Activated naive CD4-positive, alpha-beta T cell treated with anti-CD3 and anti-CD28 coated beads for 36 hours (primary cell): ENCODE measurements around the gene KRTAP19-3. TPM values are rescaled to one million over a fixed set of nuclear protein-coding genes. Genes with fewer than 3 reads are reported as not detected.
"Not testable (repeated sequence)": the region's sequence is repeated elsewhere in the genome, so short reads cannot be mapped to it uniquely, and the experiment has no call there.

Source experiments
- CTCF ChIA-PET: fragments of 350-600 bp; sonication (Branson Sonifier 250); formaldehyde crosslinking; loops from one replicate; lab custom pipeline; 2021; ENCODE audit warnings: antibody characterized with exemption; lab: Charles Lee
- DNase-seq: peaks from one replicate; pipeline ENCODE4 v3.0.0-alpha.2; 2020
- H3K27ac Mint-ChIP-seq: one replicate; pipeline ENCODE4 v1.8.0; 2021; ENCODE audit warnings: mild to moderate bottlenecking, mixed read lengths
- H3K27me3 Mint-ChIP-seq: one replicate; pipeline ENCODE4 v1.8.0; 2021; ENCODE audit warnings: low read depth, mixed read lengths
- H3K36me3 Mint-ChIP-seq: one replicate; pipeline ENCODE4 v1.8.0; 2021; ENCODE audit warnings: low read depth, mixed read lengths
- H3K4me1 Mint-ChIP-seq: one replicate; pipeline ENCODE4 v1.8.0; 2021; ENCODE audit warnings: low read depth, mixed read lengths
- H3K4me3 Mint-ChIP-seq: one replicate; pipeline ENCODE4 v1.8.0; 2021; ENCODE audit warnings: mild to moderate bottlenecking, moderate library complexity, mixed read lengths
- H3K9me3 Mint-ChIP-seq: one replicate; pipeline ENCODE4 v1.8.0; 2021; ENCODE audit warnings: mixed read lengths
- intact Hi-C: fragments of 100-400 bp; cut with micrococcal nuclease; formaldehyde crosslinking; loops from one replicate; pipeline ENCODE4 v1.15.1; 2023
- total RNA-seq, 2 experiments: library from RNA; stranded (reverse); gene quantifications; one replicate each; pipeline ENCODE4 v1.2.3, GENCODE V29; 2021

KRTAP19-3 gene
- total RNA-seq: not detected

DNA sequence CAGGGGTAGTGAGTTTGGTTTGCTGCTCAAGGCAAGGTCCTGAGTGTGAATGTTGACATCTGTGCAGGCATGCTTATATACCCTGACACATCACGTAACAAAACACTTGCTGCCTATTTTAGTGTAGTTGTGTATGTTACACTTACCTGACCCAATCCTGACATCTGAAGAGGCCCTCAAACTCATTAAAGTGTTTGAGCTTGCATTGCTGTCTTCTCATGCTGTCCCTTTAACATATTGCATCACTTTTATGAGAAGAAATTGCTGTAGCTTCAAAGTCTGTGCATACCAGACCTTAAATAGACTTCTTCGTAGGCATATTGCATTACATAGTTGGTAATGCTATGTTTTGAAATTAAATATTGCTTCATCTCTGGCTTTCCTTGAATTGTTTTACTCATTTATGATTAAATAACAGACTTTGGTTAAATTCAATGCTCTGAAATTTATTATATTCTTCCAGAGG, at the start of gene KRTAP19-3:
Gene KRTAP19-3, minus strand, starts transcription at position 51 of the 466 bp plus-strand sequence. CDS start 56 bp downstream, outside the sequence.
- CTCF ChIA-PET: interaction anchor here (1.1 kb wide), 1 partner anchor 8 kb away, joined by 3 read pairs; no protein-coding TSS in a partner anchor
- Mint-ChIP-seq H3K9me3 (peaks cover 1% of the 10 kb centered on the region), H3K27ac (no peak within 1 kb of the TSS), H3K4me1 (no peaks in the 10 kb centered on the region), H3K36me3 (no peaks in the 10 kb centered on the region), H3K4me3 (no peak within 1 kb of the TSS), H3K27me3 (no peaks in the 10 kb centered on the region)
- no peak for DNase-seq
- intact Hi-C loops: no loop called here

DNA sequence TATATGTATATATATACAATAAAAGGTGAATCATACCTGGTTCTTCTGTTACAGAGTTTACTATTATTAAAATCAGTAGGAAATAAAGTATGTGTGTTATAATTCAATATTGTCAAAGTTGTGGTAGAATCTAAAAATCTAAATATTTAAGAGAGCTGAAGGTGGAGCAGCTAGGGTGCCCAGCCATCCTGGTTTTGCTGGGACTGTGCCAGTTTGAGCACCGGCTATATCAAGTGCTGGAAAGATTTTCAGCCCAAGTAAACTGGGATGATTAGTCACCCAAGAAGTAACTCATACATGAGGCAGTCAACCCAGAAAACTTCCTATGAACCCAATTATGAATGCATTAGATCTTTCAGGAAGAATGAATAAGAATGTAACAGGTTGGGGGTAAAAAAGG, 27.1 kb upstream of the KRTAP19-3 start:
- Mint-ChIP-seq H3K4me3 (no peak overlapping the region), H3K27ac (no peak overlapping the region), H3K9me3 (peaks cover 4% of the 10 kb centered on the region), H3K27me3 (peaks cover 1% of the 10 kb centered on the region), H3K4me1 (no peaks in the 10 kb centered on the region), H3K36me3 (no peaks in the 10 kb centered on the region)
- intact Hi-C loops: no loop called here
- CTCF ChIA-PET: no interaction called here
- DNase-seq: no peak

DNA sequence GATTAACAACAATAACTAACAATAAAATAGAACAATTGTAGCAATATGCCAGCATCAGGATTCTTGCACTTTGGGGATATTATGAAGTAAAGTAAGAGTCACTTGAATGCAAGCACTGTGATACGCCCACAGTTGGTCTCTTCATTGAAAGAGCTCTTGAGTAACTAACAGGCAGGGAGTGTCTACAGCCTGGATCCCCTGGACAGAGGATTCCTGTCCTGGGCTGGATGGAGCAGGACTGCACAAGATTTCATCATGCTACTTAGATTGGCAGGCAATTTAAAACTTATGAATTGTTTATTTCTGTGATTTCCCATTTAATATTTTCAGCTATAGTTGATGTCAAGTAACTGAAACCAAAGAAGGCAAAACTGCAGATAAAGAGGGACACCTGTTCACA, 23.9 kb upstream of the KRTAP19-3 start:
- Mint-ChIP-seq H3K4me1 (no peaks in the 10 kb centered on the region), H3K4me3 (no peak overlapping the region), H3K9me3 (no peaks in the 10 kb centered on the region), H3K36me3 (no peaks in the 10 kb centered on the region), H3K27ac (no peak overlapping the region), H3K27me3 (peaks cover 1% of the 10 kb centered on the region)
- no peak for DNase-seq
- intact Hi-C loops: no loop called here
- CTCF ChIA-PET: no interaction called here

DNA sequence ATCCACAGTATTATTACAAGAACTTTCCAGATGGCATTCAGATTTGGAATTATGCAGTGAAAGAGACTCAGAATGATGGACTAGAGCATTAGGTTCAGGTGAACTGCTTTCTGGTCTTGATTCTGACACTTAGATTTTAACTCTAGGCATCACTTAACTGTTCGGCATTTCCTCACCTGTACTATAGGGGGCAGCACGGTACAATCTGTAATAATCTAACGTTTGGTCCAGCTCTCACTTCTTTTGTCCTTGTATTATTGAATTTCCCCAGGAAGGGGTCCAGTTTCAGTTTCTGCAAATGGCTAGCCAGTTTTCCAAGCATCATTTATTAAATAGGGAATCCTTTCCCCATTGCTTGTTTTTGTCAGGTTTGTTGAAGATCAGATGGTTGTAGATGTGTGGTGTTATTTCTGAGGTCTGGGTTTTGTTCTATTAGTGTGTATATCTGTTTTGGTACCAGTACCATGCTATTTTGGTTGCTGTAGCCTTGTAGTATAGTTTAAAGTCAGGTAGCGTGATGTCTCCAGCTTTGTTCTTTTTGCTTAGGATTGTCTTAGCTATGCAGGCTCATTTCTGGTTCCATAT, 13.9 kb upstream of the KRTAP19-3 start:
- intact Hi-C loops: loop anchor here (1.0 to 5.0 kb wide), 3 partner anchors 227 to 581 kb away; no protein-coding TSS in a partner anchor
- not testable (repeated sequence) for H3K27me3 Mint-ChIP-seq, H3K4me3 Mint-ChIP-seq, H3K36me3 Mint-ChIP-seq, H3K4me1 Mint-ChIP-seq, H3K27ac Mint-ChIP-seq, H3K9me3 Mint-ChIP-seq
- DNase-seq: peak; percentile 11
- CTCF ChIA-PET: interaction anchor here (0.6 to 1.4 kb wide), 3 partner anchors 9 to 1273 kb away, joined by 3 to 4 read pairs (median 3); partner anchors contain the start of gene KRTAP19-4

DNA sequence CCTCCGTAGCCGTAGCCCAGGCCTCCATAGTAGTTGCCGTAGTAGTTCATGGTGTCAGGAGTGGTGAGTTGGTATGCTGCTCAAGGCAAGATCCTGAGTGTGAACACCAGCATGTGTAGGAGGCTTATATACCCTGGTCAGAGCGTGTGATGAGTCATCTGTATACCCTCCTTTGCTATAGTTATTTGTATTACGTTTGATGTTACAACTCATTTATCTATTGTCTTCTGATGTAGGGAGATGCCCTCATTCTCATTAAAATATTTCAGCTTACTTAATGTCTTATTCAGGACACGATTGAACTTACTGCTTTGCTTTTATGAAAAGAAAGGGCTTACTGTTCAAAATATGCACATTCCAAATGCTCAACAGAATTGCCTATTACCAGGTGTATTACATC, 10.2 kb upstream of the KRTAP19-3 start, which contains the start of gene KRTAP19-5:
Gene KRTAP19-5, minus strand, starts transcription at position 101 of the 400 bp plus-strand sequence. Its CDS starts 51 bp downstream, at position 50.
- Mint-ChIP-seq H3K27me3 (peaks cover 4% of the 10 kb centered on the region), H3K36me3 (no peaks in the 10 kb centered on the region), H3K9me3 (no peaks in the 10 kb centered on the region), H3K27ac (no peak within 1 kb of the TSS), H3K4me3 (no peak within 1 kb of the TSS), H3K4me1 (no peaks in the 10 kb centered on the region)
- CTCF ChIA-PET: no interaction called here
- intact Hi-C loops: no loop called here
- DNase-seq: no peak

DNA sequence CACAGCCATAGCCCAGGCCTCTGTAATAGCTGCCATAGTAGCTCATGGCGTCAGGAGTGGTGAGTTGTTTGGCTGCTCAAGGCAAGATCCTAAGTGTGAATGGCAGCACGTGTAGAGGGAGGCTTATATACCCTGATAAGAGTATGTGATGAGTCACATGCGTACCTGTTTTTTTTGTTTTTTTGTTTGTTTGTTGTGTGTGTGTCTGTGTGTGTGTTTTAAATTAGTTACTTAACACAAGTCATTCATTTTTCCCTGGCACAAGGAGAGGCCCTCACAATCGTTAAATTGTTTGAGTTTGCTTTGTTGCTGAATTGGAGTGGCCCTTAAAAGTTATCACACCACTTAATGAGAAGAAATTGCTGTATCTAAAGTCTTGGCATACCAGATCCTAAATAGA, 5.3 kb upstream of the KRTAP19-3 start, which contains the start of gene KRTAP19-4:
Gene KRTAP19-4, minus strand, starts transcription at position 101 of the 400 bp plus-strand sequence. Its CDS starts 55 bp downstream, at position 46.
- no peak for DNase-seq
- CTCF ChIA-PET: interaction anchor here (1.5 kb wide), 1 partner anchor 8 kb away, joined by 4 read pairs; no protein-coding TSS in a partner anchor
- intact Hi-C loops: no loop called here
- H3K4me1 Mint-ChIP-seq: no peaks in the 10 kb centered on the region
- no peaks in the 10 kb centered on the region for H3K27me3 Mint-ChIP-seq
- H3K27ac Mint-ChIP-seq: no peak within 1 kb of the TSS
- H3K9me3 Mint-ChIP-seq: no peaks in the 10 kb centered on the region
- H3K4me3 Mint-ChIP-seq: no peak within 1 kb of the TSS
- H3K36me3 Mint-ChIP-seq: no peaks in the 10 kb centered on the region

DNA sequence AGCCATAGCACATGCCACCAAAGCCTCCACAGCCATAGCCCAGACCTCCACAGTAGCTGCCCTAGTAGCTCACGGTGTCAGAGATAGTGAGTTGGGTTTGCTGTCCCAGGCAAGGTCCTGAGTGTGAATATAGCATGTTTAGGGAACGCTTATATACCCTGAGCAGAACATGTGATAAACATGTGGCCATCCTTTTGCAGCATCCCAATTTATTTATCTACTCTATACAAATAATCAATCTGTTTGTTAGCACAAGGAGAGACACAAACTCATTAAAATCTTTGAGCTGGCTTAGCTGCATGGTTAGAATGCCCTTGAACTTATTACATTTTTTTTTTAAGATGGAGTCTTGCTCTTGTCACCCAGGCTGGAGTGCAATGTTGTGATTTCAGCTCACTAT, 4.5 kb downstream of the KRTAP19-3 start, which contains the start of gene KRTAP19-2:
Gene KRTAP19-2, minus strand, starts transcription at position 101 of the 400 bp plus-strand sequence. Its CDS starts 88 bp downstream, at position 13.
- H3K4me1 Mint-ChIP-seq: no peaks in the 10 kb centered on the region
- CTCF ChIA-PET: no interaction called here
- no peak for DNase-seq
- no peak within 1 kb of the TSS for H3K4me3 Mint-ChIP-seq
- intact Hi-C loops: no loop called here
- no peaks in the 10 kb centered on the region for H3K27me3 Mint-ChIP-seq
- peaks cover 11% of the 10 kb centered on the region for H3K9me3 Mint-ChIP-seq
- no peaks in the 10 kb centered on the region for H3K36me3 Mint-ChIP-seq
- H3K27ac Mint-ChIP-seq: no peak within 1 kb of the TSS

DNA sequence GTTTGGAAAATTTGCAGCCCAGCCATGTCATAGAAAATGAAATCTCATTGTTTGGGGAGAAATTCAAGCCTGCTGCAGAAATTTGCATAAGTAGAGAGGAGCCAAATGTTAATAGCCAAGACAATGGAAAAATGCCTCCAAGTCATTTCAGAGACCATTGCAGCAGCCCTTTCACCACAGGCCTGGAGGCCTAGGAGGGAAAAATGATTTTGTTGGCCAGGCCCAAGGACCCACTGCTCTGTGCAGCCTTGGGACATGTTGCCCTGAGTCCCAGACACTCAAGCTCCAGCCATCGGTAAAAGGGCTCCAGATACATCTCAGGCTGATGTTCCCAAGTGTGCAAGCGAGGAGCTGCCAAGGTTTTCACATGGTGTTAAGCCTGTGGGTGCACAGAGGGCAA, 5.6 kb downstream of the KRTAP19-3 start:
- H3K36me3 Mint-ChIP-seq: no peaks in the 10 kb centered on the region
- no peak for DNase-seq
- CTCF ChIA-PET: no interaction called here
- no peaks in the 10 kb centered on the region for H3K4me1 Mint-ChIP-seq
- no peak overlapping the region for H3K4me3 Mint-ChIP-seq
- no peaks in the 10 kb centered on the region for H3K27me3 Mint-ChIP-seq
- H3K9me3 Mint-ChIP-seq: peaks cover 11% of the 10 kb centered on the region
- intact Hi-C loops: no loop called here
- no peak overlapping the region for H3K27ac Mint-ChIP-seq

DNA sequence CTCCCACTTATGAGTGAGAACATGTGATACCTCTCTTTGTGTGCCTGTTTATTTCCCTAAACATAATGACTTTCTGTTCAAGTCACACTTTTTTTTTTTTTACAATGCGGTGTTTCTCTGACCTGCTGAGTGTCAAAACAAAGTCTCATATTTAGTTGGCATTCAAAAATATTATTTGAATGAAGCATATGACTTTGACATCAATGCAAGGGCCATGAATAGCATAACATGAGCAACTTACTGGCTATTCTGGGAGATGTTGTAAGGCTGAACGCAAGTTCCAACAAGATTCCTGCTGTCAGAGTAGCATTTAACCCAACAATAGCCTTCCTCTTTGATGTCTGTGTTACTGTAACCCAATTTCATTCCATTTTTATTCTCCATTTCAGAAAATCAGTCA, 9.7 kb downstream of the KRTAP19-3 start:
- intact Hi-C loops: no loop called here
- Mint-ChIP-seq H3K4me3 (no peak overlapping the region), H3K36me3 (no peaks in the 10 kb centered on the region), H3K27me3 (no peaks in the 10 kb centered on the region), H3K4me1 (no peaks in the 10 kb centered on the region), H3K9me3 (peaks cover 10% of the 10 kb centered on the region), H3K27ac (no peak overlapping the region)
- no peak for DNase-seq
- CTCF ChIA-PET: no interaction called here

DNA sequence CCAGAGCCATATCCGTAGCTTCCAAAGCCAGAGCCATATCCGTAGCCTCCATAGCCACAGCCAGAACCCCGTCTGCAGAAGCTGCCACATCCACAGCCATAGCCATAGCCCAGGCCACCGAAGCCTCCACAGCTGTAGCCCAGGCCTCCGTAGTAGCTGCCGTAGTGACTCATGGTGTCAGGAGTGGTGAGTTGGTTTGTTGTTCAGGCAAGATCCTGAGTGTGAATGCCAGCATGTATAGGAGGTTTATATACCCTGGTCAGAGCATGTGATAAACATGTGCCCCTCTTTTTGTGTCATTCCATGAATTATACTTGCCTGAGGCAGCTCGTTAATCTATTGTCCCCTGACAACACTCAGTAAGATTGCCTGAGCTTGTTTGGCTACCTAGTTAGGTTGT, 11.7 kb downstream of the KRTAP19-3 start, which contains the start of gene KRTAP19-1:
Gene KRTAP19-1, minus strand, starts transcription at position 223 of the 400 bp plus-strand sequence. Its CDS starts 50 bp downstream, at position 173.
- Mint-ChIP-seq H3K4me1 (no peaks in the 10 kb centered on the region), H3K4me3 (no peak within 1 kb of the TSS), H3K27ac (no peak within 1 kb of the TSS), H3K27me3 (no peaks in the 10 kb centered on the region), H3K36me3 (no peaks in the 10 kb centered on the region), H3K9me3 (peaks cover 4% of the 10 kb centered on the region)
- no peak for DNase-seq
- intact Hi-C loops: no loop called here
- CTCF ChIA-PET: interaction anchor here (0.7 kb wide), 1 partner anchor 46 kb away, joined by 4 read pairs; no protein-coding TSS in a partner anchor

DNA sequence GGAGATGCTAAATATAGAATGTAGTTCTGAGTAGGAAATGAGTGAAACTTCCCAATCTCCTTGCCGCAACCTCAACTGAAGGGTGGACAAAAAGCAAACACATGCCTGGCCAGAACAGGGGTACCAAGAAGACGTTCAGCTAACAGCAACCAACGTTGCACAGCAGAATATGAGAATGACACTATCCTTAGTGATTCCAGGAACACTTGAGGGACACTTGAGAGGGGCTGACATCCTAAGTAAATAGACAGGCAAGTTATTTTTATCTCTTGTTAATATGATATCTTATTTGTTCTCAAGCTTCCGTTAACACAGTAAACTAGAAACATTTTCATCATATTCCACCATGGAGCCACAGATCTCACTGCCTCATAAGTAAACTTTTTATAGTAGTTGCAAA, 12.6 kb downstream of the KRTAP19-3 start:
- DNase-seq: no peak
- Mint-ChIP-seq H3K27me3 (peaks cover 2% of the 10 kb centered on the region), H3K4me1 (no peaks in the 10 kb centered on the region), H3K27ac (no peak overlapping the region), H3K36me3 (no peaks in the 10 kb centered on the region), H3K4me3 (no peak overlapping the region), H3K9me3 (no peaks in the 10 kb centered on the region)
- intact Hi-C loops: no loop called here
- CTCF ChIA-PET: no interaction called here

DNA sequence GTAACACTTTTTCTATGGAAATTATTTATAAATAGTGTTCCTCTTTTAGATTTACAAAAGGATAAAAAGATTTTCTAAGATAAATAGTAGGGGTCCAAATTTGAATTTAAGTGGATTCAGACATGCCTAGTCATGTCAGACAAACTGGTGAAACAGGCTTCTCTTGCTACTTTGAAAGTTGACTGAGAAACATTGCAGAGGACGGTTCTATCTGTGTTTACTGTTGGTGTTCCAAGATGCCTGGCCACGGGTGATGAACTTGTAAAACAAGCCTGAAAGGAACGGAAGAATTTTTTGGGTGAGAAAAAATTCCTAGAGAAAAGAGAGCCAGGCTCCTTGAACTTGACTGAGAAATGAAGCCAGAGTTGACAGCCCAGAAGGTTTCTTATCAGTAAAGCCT, 13.8 kb downstream of the KRTAP19-3 start:
- peaks cover 2% of the 10 kb centered on the region for H3K27me3 Mint-ChIP-seq
- DNase-seq: no peak
- CTCF ChIA-PET: interaction anchor here (0.6 to 1.2 kb wide), 3 partner anchors 44 to 608 kb away, joined by 3 to 4 read pairs (median 3); no protein-coding TSS in a partner anchor
- intact Hi-C loops: no loop called here
- no peaks in the 10 kb centered on the region for H3K9me3 Mint-ChIP-seq
- H3K4me1 Mint-ChIP-seq: no peaks in the 10 kb centered on the region
- H3K36me3 Mint-ChIP-seq: no peaks in the 10 kb centered on the region
- no peak overlapping the region for H3K27ac Mint-ChIP-seq
- no peak overlapping the region for H3K4me3 Mint-ChIP-seq
